ENCODE results near the gene FHL2. TPM values are rescaled to one million over a fixed set of nuclear protein-coding genes. Genes with fewer than 3 reads are reported as not detected.

Gene FHL2
- total RNA-seq, 1 donor from 2014 or later = 0.16 TPM

DNA sequence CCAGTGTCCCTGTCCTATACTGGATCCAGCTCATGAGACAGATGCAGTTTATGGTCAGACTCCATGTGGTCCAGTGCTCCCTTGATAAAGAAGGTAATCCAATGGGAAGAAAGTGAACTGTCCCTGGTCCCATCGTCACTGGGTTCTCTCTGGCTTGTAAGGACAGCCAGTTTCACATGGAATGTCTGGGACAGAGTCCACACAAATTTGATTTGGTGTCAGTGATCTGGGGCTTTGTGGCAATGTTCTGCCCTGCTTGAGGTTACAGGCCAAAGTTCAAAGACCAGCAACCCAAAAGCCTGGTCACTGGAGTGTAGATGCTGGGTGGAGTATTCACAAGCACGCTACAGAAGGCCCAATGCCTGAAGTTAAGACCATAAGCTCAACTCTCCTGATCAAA, 22.2 kb upstream of the FHL2 start:
- ChIA-PET POLR2A (no interaction called here), CTCF (no interaction called here)
- no peak for ATAC-seq (ENCODE audit: low read depth)
- intact Hi-C loops (cut with micrococcal nuclease) = no loop called here
- H3K4me1 Mint-ChIP-seq = no peaks in the 10 kb centered on the region
- TF ChIP-seq, protein P1, sequence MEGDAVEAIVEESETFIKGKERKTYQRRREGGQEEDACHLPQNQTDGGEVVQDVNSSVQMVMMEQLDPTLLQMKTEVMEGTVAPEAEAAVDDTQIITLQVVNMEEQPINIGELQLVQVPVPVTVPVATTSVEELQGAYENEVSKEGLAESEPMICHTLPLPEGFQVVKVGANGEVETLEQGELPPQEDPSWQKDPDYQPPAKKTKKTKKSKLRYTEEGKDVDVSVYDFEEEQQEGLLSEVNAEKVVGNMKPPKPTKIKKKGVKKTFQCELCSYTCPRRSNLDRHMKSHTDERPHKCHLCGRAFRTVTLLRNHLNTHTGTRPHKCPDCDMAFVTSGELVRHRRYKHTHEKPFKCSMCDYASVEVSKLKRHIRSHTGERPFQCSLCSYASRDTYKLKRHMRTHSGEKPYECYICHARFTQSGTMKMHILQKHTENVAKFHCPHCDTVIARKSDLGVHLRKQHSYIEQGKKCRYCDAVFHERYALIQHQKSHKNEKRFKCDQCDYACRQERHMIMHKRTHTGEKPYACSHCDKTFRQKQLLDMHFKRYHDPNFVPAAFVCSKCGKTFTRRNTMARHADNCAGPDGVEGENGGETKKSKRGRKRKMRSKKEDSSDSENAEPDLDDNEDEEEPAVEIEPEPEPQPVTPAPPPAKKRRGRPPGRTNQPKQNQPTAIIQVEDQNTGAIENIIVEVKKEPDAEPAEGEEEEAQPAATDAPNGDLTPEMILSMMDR (IDR thresholded peaks at IDR 0.05) = no peak
- no peaks in the 10 kb centered on the region for H3K36me3 Mint-ChIP-seq (ENCODE audit: low read depth)
- peaks cover 15% of the 10 kb centered on the region for H3K9me3 Mint-ChIP-seq
- DNase-seq = no peak
- no peak overlapping the region for H3K4me3 Mint-ChIP-seq
- peaks cover 21% of the 10 kb centered on the region for H3K27me3 Mint-ChIP-seq
- no peak overlapping the region for H3K27ac Mint-ChIP-seq

DNA sequence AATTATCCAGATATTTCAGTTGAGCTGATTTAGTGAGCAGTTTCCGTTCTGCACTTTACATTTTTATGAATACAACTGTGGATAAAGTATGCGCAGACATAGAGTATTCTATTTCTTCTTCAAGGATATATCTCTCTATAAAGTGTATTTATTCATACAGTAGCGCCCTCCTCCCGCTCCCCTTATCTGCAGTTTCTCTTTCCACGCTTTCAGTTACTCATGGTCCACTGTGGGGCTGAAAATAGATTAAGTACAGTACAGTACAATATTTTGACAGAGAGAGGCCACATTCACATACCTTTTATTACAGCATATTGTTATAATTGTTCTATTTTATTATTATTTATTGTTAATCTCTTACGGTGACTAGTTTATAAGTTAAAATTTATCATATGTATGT, 19.7 kb upstream of the FHL2 start:
- ATAC-seq (ENCODE audit: low read depth) (no peak), DNase-seq (no peak)
- H3K27ac Mint-ChIP-seq = no peak overlapping the region
- H3K27me3 Mint-ChIP-seq = peaks cover 30% of the 10 kb centered on the region
- intact Hi-C loops (cut with micrococcal nuclease) = no loop called here
- ChIA-PET CTCF (no interaction called here), POLR2A (no interaction called here)
- no peak overlapping the region for H3K4me3 Mint-ChIP-seq
- H3K9me3 Mint-ChIP-seq = peaks cover 15% of the 10 kb centered on the region
- no peaks in the 10 kb centered on the region for H3K4me1 Mint-ChIP-seq
- TF ChIP-seq, protein P1 (IDR thresholded peaks at IDR 0.05) = no peak
- H3K36me3 Mint-ChIP-seq (ENCODE audit: low read depth) = no peaks in the 10 kb centered on the region

DNA sequence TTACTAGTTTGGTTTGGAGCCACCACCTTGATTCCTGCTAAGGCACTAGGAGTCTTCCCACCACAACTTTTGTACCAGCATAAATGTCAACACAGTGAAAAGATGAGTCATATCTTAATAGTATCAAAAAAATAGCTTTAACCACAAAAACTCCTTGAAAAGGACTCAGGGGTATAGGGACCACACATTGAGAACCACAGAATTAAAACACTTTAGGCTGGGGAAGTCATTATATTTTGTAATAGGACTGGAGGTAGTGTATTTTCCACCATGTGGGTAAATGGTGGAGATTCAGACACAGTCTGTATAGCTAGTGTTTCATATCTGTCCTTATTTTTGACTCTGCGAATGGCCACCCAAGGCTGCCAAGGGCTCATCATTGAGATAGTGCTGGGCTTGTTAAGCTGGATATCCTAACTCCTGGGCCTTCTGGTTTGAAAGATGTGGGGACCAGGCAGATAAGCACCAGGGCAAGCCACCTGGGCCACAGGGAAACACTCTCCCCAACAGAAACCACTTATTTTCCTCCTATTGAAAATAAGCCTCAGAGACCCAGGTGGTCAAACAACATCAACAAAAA, 19.1 kb upstream of the FHL2 start:
- H3K27me3 Mint-ChIP-seq = peaks cover 24% of the 10 kb centered on the region
- no peaks in the 10 kb centered on the region for H3K36me3 Mint-ChIP-seq (ENCODE audit: low read depth)
- no peak overlapping the region for H3K27ac Mint-ChIP-seq
- TF ChIP-seq, protein P1 (IDR thresholded peaks at IDR 0.05) = no peak
- no peak for DNase-seq
- H3K4me3 Mint-ChIP-seq = no peak overlapping the region
- intact Hi-C loops (cut with micrococcal nuclease) = no loop called here
- ChIA-PET POLR2A (no interaction called here), CTCF (no interaction called here)
- ATAC-seq (ENCODE audit: low read depth) = no peak
- peaks cover 10% of the 10 kb centered on the region for H3K9me3 Mint-ChIP-seq
- peaks cover 2% of the 10 kb centered on the region for H3K4me1 Mint-ChIP-seq

DNA sequence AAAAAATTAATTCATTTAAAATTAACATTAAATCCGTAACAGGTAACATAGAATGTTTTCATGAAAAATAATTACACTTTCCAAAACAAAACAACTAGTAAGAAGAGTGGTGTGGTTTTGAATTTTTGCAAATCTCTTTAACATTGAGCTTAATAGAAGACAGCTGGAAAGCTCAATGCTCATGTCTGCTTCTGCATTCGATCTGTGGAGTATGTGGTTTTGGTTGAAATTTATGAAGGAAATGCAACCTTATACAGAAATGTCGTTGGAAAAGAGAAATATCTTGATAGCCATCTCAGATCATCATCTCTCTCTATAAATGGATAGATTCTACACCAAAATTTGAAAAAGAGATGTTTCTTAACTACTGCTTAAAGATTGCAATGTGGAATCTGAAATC, 17.3 kb upstream of the FHL2 start:
- ChIA-PET POLR2A (no interaction called here), CTCF (no interaction called here)
- peaks cover 29% of the 10 kb centered on the region for H3K27me3 Mint-ChIP-seq
- H3K4me3 Mint-ChIP-seq = no peak overlapping the region
- intact Hi-C loops (cut with micrococcal nuclease) = no loop called here
- no peaks in the 10 kb centered on the region for H3K36me3 Mint-ChIP-seq (ENCODE audit: low read depth)
- ATAC-seq (ENCODE audit: low read depth) (no peak), DNase-seq (no peak)
- H3K27ac Mint-ChIP-seq = no peak overlapping the region
- H3K4me1 Mint-ChIP-seq = peaks cover 5% of the 10 kb centered on the region
- H3K9me3 Mint-ChIP-seq = peaks cover 7% of the 10 kb centered on the region
- TF ChIP-seq, protein P1 (IDR thresholded peaks at IDR 0.05) = no peak

DNA sequence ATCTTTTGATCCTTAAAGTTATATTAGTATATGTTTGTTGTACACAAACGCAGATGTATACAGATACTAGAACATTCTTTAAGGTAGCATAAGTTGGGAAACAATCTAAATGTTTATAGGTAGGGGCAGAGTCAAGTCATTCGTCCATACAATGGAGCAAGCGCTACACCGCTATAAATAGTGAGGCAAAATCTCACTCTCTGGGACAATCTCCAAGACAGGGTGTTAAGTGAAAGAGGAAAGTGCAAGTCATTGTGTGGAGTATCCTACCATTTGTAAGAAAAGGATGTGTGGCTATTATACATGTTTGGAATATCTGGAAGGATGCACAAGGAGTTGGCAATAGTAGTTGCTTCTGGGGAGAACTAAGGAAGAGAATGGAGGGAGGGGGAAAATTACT, 16.2 kb upstream of the FHL2 start:
- ATAC-seq (ENCODE audit: low read depth) = no peak
- Mint-ChIP-seq H3K9me3 (peaks cover 4% of the 10 kb centered on the region), H3K4me1 (peaks cover 5% of the 10 kb centered on the region), H3K4me3 (no peak overlapping the region), H3K27me3 (peaks cover 24% of the 10 kb centered on the region), H3K27ac (no peak overlapping the region), H3K36me3 (ENCODE audit: low read depth) (no peaks in the 10 kb centered on the region)
- intact Hi-C loops (cut with micrococcal nuclease) = no loop called here
- DNase-seq = no peak
- CTCF ChIA-PET = no interaction called here
- POLR2A ChIA-PET = no interaction called here
- TF ChIP-seq, protein P1 (IDR thresholded peaks at IDR 0.05) = no peak
